ENCODE results near the gene ZNF407. TPM values are rescaled to one million over a fixed set of nuclear protein-coding genes. Genes with fewer than 3 reads are reported as not detected.

Gene ZNF407
- total RNA-seq, 1 donor = 16.6 TPM

GRCh38 chr18:75016025-75016717 is 418.5 kb downstream of the ZNF407 start:
- H3K79me2 ChIP-seq (ENCODE audit: insufficient read depth, low read length) = no peaks in the 10 kb centered on the region
- H3K27me3 ChIP-seq (ENCODE audit: insufficient read depth, low read length) = no peaks in the 10 kb centered on the region
- no peaks in the 10 kb centered on the region for H3K36me3 ChIP-seq (ENCODE audit: insufficient read depth, low read length)
- H3K4me3 ChIP-seq (ENCODE audit: insufficient read depth, low read length) = no peak overlapping the region
- no peak overlapping the region for H2AFZ ChIP-seq (ENCODE audit: low read length)
- no peak for DNase-seq (ENCODE audit: insufficient read length, low spot score, missing footprints)
- H3K9me3 ChIP-seq (ENCODE audit: low read depth, low read length) = no peaks in the 10 kb centered on the region
- no peaks in the 10 kb centered on the region for H3K4me1 ChIP-seq (ENCODE audit: insufficient read depth, low read length)
- H3K27ac ChIP-seq (ENCODE audit: low read depth, low read length) = no peak overlapping the region
- H3K4me2 ChIP-seq (ENCODE audit: insufficient read depth, low read length) = no peak overlapping the region
- no peaks in the 10 kb centered on the region for H4K20me1 ChIP-seq (ENCODE audit: insufficient read depth, low read length)
- no peak for TF ChIP-seq CTCF (IDR thresholded peaks at IDR 0.05; ENCODE audit: extremely low read depth, low read depth, low read length)

GRCh38 chr18:75023473-75023872 is 425.8 kb downstream of the ZNF407 start:
- Histone ChIP-seq H3K9me3 (ENCODE audit: low read depth, low read length) (no peaks in the 10 kb centered on the region), H3K79me2 (ENCODE audit: insufficient read depth, low read length) (no peaks in the 10 kb centered on the region), H3K27ac (ENCODE audit: low read depth, low read length) (no peak overlapping the region), H3K27me3 (ENCODE audit: insufficient read depth, low read length) (no peaks in the 10 kb centered on the region), H3K4me2 (ENCODE audit: insufficient read depth, low read length) (no peak overlapping the region), H3K4me1 (ENCODE audit: insufficient read depth, low read length) (no peaks in the 10 kb centered on the region), H4K20me1 (ENCODE audit: insufficient read depth, low read length) (no peaks in the 10 kb centered on the region), H2AFZ (ENCODE audit: low read length) (no peak overlapping the region), H3K4me3 (ENCODE audit: insufficient read depth, low read length) (no peak overlapping the region), H3K36me3 (ENCODE audit: insufficient read depth, low read length) (no peaks in the 10 kb centered on the region)
- no peak for DNase-seq (ENCODE audit: insufficient read length, low spot score, missing footprints)
- no peak for TF ChIP-seq CTCF (IDR thresholded peaks at IDR 0.05; ENCODE audit: extremely low read depth, low read depth, low read length)

GRCh38 chr18:75024871-75025270 is 427.2 kb downstream of the ZNF407 start:
- no peaks in the 10 kb centered on the region for H3K36me3 ChIP-seq (ENCODE audit: insufficient read depth, low read length)
- no peaks in the 10 kb centered on the region for H3K27me3 ChIP-seq (ENCODE audit: insufficient read depth, low read length)
- H3K9me3 ChIP-seq (ENCODE audit: low read depth, low read length) = no peaks in the 10 kb centered on the region
- TF ChIP-seq CTCF (IDR thresholded peaks at IDR 0.05; ENCODE audit: extremely low read depth, low read depth, low read length) = no peak
- H3K4me3 ChIP-seq (ENCODE audit: insufficient read depth, low read length) = no peak overlapping the region
- H2AFZ ChIP-seq (ENCODE audit: low read length) = no peak overlapping the region
- H4K20me1 ChIP-seq (ENCODE audit: insufficient read depth, low read length) = no peaks in the 10 kb centered on the region
- no peak overlapping the region for H3K27ac ChIP-seq (ENCODE audit: low read depth, low read length)
- no peak overlapping the region for H3K4me2 ChIP-seq (ENCODE audit: insufficient read depth, low read length)
- no peaks in the 10 kb centered on the region for H3K79me2 ChIP-seq (ENCODE audit: insufficient read depth, low read length)
- no peak for DNase-seq (ENCODE audit: insufficient read length, low spot score, missing footprints)
- H3K4me1 ChIP-seq (ENCODE audit: insufficient read depth, low read length) = no peaks in the 10 kb centered on the region

GRCh38 chr18:75025573-75025972 is 427.9 kb downstream of the ZNF407 start:
- no peaks in the 10 kb centered on the region for H3K9me3 ChIP-seq (ENCODE audit: low read depth, low read length)
- no peak overlapping the region for H2AFZ ChIP-seq (ENCODE audit: low read length)
- H3K36me3 ChIP-seq (ENCODE audit: insufficient read depth, low read length) = no peaks in the 10 kb centered on the region
- TF ChIP-seq CTCF (IDR thresholded peaks at IDR 0.05; ENCODE audit: extremely low read depth, low read depth, low read length) = no peak
- no peaks in the 10 kb centered on the region for H3K27me3 ChIP-seq (ENCODE audit: insufficient read depth, low read length)
- H3K27ac ChIP-seq (ENCODE audit: low read depth, low read length) = no peak overlapping the region
- no peaks in the 10 kb centered on the region for H3K4me1 ChIP-seq (ENCODE audit: insufficient read depth, low read length)
- H3K79me2 ChIP-seq (ENCODE audit: insufficient read depth, low read length) = no peaks in the 10 kb centered on the region
- H3K4me2 ChIP-seq (ENCODE audit: insufficient read depth, low read length) = no peak overlapping the region
- no peak overlapping the region for H3K4me3 ChIP-seq (ENCODE audit: insufficient read depth, low read length)
- no peaks in the 10 kb centered on the region for H4K20me1 ChIP-seq (ENCODE audit: insufficient read depth, low read length)
- DNase-seq (ENCODE audit: insufficient read length, low spot score, missing footprints) = no peak

Measured in osteoblast (primary cell).